Stimulated activated CD4-positive, alpha-beta T cell treated with anti-CD3 and anti-CD28 coated beads, Interleukin-1b, Interleukin-23, amount 100 ng/mL, for 4 hours (primary cell): ENCODE measurements around the gene PML.

Source experiments
- DNase-seq, 2 donors: peaks; one replicate each; pipeline ENCODE4 v3.0.0-alpha.2; 2020; ENCODE audit warnings: low read depth in 2 of 2

PML gene

DNA sequence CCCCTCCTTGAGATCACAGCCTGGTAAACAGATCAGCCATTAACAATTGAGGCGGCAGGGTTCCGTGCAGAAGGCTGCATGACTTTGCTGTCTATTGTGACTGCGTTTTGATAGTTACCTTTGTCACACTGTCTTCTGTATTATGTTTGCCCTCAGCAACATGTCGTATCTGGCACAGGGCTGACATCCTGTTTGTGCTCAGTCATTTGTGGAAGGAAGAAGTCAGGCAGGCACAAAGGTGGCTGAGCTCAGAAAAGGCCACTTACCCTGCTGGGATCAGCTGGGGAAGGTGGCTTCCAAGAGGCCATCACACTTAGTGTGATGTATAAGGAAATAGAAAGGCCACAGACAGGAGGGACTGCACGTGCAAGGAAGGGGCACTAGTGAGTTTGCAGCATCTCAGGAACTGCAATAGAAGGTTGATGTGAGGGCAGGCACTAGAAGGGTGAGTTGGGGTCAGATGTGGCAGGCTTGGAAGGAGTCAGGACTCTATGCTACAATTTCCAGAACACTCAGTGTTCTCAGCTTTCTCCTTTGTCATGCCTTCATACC, 13.4 kb downstream of the PML start:
- DNase-seq: no peak

DNA sequence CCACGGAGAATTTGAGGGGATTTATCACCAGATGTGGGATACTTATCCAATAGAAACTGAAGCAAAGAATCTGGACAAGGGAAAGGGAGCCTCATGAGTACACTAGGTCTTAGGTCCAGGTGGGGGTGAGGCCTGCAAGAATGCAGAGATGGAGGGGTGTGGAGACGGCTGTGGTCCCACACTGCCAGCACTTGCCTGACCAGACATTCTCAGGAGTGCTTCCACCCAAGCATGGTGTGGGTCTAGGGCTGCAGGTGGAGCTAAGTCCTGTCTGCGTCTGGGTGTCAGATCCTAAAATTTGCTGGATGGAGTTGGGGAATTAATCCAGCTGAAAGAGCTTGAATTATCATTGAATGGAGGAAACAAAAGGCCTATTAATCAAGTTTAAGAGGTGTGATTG, 14.4 kb downstream of the PML start:
- DNase-seq: no peak

DNA sequence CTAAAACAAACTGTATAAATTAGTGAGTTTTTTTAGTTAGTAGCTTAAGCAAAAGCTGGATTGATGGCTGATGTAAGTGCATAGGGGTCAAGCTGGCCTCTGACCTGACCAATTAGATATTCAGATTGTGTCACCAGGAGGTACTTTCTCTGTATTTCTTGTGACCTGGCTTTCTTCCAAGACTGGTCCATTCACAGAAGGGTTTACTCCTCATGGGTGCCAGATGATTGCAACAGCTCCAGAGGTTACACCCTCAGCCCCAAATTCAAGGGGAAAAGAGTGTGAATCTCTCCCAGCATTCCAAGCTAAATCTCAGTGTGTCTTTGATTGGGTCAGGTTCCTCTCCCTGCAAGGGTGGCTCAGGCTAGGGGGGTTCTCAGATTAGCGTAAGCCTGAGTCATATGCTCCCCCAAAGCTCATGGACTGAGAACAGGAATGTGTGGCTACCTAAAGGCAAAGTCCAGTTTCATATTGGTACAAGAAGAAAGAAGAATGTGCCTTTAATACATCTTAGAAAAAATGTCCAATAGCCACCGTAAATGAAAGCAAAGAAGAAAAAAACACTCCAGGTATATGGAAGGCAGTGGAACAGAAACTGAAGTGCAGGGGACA, 16.5 kb downstream of the PML start:
- DNase-seq: no peak

DNA sequence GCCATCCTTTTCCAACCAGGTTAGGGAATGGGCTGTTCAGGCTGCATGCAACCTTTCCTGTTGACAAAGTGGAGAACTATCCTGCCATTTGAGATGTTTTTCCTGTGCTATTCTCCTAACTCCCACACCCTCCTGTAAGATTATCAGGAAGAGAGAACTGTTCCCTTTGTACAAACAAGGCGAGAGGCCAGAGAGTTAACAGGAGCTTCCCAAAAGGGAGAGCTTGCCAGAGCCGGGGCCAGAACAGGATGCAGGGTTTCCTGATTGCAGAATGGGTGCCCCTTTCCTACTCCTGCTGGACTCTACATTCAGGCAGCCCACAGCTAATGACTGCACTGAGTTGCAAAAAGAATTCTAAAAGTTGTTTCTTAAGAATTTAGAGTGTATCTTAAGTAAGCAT, 17.1 kb downstream of the PML start:
- no peak for DNase-seq

DNA sequence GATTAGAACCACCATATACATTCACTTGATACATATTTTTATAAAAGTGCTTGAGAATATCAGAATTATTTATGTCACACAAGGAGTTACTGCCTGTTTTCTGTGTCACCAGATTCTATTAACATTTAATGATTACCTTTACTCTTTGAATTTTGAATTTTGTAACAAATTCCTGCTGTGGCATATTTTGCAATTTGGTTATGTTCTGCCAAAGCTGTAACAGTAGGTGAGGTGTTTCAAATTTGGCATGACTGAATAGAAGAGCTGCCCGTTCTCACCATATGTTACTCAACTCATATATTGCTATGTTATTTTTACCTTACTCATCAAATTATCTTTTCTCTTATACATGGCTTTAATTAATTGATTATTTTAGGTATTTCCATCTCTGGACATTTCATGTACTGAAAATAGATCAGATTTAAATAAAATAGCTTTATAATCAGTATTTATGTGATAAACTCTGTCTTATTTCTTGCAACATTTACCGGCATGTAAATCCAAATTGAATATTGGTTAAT, 18.9 kb downstream of the PML start:
- no peak for DNase-seq

DNA sequence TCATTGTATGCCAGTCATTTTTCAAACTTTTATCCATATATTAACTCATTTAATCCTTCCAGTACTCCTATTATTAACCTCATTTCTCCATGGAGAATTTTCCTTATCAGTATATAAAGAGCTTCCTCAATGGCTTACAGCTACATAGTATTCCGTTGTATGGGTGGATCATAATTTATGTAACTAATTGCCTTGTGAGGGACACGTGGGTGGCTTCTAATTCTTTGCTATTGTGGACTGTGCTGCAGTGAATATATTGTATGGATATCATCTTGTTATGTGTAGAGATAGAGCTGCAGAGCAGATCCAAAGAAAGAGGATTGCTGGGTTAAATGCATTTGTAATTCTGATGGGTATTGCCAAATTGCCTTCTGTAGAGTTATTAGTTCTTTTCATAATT, 25.2 kb downstream of the PML start:
- no peak for DNase-seq

DNA sequence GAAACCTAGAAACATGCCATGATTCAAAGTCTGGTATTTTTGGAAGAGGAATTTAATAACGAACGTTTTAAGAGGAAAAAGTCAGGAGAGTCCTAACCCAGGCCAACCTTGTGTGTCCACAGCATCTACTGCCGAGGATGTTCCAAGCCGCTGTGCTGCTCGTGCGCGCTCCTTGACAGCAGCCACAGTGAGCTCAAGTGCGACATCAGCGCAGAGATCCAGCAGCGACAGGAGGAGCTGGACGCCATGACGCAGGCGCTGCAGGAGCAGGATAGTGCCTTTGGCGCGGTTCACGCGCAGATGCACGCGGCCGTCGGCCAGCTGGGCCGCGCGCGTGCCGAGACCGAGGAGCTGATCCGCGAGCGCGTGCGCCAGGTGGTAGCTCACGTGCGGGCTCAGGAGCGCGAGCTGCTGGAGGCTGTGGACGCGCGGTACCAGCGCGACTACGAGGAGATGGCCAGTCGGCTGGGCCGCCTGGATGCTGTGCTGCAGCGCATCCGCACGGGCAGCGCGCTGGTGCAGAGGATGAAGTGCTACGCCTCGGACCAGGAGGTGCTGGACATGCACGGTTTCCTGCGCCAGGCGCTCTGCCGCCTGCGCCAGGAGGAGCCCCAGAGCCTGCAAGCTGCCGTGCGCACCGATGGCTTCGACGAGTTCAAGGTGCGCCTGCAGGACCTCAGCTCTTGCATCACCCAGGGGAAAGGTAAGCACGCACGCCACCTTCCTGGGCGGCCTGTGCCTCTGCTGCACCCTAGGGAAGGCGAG, 28.4 kb downstream of the PML start:
- DNase-seq: no peak

DNA sequence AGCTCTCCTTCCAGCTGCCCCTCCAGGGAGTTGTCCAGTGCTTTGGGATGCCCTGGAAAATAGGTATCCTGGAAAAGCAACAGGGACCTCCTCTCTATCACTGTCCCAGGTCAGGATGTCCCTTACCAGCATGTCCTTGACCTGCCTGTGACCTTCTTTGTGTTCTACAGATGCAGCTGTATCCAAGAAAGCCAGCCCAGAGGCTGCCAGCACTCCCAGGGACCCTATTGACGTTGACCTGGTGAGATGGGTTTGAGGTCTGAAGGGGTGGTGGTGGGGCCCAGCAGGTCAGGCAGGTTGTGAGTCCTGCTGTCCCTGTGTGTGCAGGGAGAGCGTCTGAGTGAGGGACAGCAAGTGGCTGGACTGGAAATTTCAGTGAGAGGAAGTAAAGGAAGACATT, 30.2 kb downstream of the PML start:
- DNase-seq: no peak

DNA sequence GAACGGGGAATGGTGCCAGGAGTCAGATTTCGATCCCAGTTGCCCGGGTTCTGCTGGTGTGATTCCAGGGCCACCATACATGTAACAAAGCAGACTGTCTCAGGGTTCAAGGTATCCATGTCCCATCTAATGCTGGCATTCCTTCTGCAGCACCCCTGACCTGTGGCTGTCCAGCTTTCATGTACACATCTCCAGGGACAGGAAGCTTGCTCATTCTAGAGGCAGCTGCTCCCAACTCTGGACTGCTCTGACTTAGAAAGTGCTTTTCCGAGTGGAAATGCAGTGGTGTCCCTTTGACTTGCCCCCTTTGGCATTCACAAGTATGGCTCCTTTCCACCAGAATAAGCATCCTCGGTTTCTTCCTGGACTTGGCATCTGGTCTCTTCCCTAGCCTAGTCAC, 30.9 kb downstream of the PML start:
- DNase-seq: no peak

DNA sequence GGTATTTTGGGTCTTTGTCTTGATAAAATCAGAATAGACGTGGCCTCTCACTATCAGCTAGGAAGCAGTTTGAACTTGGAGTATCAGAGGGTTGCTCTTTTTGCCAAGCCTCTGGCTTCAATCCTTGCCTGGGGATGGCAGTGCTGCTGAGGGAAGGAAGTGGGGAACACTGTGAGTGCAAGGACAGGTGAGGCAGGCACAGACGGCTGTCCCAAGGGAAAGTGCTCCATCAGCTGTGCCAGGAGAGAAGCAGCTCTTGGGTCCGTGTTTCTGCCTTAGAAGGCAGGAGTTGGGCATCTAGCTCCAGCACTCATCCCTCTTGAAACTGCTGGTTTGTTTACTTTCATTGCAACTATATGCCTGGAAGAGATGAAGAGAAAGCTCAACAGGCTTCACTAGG, 33.2 kb downstream of the PML start:
- DNase-seq: no peak

DNA sequence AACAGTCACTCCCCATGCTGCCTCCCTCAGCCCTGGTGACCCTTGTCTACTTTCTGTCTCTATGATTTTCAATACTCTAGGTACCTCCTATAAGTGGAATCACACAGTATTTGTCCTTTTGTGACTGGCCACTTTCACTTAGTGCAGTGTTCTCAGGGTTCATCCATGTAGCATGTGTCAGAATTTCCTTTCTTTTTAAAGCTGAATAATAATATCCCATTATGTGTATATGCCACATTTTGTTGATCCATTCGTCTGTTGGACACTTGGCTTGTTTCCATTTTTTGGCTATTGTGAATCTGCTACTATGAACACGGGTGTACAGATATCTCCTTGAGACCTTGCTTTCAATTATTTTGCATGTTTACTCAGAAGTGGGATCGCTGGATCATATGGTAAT, 34.1 kb downstream of the PML start:
- DNase-seq: no peak

DNA sequence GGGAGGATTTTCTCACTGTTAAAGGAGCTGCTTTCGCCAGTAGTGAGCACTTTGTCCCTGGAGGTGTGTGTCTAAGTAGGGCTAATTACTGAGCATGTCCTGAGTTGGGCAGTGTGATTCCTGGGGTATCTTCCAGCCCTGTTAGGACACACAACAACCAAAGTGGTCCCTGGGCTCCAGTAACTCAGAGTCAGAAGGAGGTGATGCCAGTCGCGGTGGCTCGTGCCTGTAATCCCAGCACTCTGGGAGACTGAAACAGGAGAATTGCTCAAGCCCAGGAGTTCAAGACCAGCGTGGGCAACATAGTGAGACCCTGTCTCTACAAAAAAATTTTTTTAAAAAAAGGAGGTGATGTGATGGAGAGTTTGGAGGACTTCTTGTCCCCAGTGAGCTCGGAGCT, 37.5 kb downstream of the PML start:
- no peak for DNase-seq

DNA sequence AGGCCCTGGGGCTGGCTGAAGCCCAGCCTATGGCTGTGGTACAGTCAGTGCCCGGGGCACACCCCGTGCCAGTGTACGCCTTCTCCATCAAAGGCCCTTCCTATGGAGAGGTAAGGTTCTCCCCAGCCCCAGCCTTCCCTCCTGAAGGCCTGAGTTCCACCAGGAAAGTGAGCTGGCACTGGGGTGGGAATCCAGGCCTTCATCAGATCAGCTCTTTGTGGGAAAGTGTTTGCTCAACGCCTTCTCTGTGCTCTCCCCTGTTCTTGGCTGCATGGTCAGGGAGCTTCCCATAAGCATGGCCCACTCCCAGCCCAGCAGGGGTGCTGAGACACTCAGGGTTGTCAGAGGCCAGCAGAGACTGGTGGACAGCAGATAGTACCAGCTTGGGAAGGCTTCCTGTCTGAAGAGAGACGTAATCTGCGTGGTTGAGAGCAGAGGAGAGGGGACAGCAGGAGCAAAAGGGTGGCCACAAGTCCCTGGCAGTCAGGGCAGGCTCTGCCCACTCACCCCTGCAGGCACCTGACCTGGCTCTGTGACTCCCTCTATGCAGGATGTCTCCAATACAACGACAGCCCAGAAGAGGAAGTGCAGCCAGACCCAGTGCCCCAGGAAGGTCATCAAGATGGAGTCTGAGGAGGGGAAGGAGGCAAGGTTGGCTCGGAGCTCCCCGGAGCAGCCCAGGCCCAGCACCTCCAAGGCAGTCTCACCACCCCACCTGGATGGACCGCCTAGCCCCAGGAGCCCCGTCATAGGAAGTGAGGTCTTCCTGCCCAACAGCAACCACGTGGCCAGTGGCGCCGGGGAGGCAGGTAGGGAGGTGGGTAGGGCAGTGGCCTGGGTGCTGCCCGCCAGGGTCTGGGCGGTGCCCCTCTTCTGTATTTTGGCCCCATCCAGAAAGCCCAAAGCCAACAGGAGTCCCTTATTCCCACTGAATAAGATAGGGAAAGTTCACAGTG, 38.4 kb downstream of the PML start:
- DNase-seq: no peak

DNA sequence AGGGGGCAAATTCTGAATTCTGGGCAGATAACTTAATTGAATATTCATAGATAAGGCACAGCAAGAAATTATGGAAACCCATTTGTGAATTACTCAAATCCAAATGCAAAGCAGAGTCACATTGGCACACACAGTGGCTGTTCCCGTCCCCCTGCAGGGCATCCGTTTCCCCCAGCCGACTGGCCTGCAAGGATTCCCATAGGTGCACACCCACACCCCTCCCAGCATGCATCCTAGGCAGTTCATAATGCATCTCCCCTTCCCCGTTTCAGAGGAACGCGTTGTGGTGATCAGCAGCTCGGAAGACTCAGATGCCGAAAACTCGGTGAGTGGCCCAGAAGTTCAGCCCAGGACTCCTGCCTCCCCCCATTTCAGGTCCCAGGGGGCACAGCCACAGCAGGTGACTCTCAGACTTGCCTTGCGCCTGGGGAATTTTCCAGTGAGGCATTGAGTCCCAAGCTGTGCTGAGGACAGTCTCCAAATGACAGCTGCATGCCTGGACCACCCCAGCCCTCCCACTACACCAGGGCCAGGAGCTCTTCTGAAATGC, 39.8 kb downstream of the PML start:
- no peak for DNase-seq

DNA sequence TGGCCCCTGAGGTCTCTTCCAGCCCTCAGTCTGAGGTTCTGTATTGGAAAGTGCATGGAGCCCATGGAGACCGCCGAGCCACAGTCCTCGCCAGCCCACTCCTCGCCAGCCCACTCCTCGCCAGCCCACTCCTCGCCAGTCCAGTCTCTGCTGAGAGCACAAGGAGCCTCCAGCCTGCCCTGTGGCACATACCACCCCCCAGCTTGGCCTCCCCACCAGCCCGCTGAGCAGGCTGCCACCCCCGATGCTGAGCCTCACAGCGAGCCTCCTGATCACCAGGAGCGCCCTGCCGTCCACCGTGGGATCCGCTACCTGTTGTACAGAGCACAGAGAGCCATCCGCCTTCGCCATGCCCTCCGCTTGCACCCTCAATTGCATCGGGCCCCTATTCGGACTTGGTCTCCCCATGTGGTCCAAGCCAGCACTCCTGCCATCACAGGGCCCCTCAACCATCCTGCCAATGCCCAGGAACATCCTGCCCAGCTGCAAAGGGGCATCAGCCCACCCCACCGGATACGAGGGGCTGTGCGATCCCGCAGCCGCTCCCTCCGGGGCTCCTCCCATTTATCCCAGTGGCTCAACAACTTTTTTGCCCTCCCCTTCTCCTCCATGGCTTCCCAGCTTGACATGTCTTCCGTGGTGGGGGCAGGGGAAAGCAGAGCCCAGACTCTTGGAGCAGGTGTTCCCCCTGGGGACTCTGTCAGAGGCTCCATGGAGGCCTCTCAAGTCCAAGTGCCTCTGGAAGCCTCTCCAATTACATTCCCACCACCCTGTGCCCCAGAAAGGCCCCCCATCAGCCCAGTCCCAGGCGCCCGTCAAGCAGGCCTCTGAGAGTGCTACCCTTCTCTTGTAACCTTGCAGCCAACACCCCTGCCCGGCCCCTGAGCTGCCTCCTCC, 40.9 kb downstream of the PML start:
- DNase-seq: no peak

DNA sequence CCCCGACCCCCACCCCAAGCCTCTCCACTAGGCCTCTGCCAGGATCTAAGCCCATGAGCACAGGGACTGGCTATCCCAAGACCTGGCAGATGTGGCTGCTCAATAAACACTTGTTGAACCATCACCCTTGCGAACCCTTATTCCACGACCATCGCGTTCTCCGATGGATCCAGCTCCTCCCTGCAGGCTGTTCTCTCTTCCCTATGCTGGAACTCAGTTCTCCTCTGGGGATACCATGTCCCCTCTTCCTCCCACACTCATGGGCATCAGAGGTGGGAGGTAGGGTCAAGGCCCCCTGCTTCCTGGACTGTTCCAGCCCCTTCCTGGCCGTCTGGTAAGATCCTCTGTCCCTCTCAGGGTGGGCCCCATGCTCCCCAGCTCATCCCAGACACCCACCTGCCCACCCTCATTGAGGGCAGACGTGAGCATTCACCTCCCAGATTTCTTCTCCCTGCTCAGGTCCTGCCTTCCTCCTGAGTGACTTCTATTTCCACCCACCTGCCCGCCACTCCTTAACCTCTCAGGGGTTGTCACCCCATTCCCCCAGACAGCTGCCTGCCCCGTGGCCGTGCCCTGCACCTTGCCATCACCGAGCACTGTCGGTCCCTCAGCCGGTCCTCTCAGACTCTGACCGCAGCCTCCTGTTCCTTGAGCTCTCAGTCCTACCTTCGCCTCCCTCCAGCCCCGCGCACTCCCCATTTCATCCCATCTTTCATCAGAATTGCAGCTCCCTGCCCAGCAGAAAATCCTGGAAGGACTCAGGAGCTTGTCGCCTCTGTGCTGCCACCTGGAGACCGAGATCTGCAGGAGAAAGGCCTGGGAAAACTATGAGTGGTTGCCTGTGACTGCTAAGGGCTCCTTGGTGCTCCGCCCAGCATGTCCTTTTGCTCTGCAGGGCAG, 42.0 kb downstream of the PML start:
- no peak for DNase-seq

DNA sequence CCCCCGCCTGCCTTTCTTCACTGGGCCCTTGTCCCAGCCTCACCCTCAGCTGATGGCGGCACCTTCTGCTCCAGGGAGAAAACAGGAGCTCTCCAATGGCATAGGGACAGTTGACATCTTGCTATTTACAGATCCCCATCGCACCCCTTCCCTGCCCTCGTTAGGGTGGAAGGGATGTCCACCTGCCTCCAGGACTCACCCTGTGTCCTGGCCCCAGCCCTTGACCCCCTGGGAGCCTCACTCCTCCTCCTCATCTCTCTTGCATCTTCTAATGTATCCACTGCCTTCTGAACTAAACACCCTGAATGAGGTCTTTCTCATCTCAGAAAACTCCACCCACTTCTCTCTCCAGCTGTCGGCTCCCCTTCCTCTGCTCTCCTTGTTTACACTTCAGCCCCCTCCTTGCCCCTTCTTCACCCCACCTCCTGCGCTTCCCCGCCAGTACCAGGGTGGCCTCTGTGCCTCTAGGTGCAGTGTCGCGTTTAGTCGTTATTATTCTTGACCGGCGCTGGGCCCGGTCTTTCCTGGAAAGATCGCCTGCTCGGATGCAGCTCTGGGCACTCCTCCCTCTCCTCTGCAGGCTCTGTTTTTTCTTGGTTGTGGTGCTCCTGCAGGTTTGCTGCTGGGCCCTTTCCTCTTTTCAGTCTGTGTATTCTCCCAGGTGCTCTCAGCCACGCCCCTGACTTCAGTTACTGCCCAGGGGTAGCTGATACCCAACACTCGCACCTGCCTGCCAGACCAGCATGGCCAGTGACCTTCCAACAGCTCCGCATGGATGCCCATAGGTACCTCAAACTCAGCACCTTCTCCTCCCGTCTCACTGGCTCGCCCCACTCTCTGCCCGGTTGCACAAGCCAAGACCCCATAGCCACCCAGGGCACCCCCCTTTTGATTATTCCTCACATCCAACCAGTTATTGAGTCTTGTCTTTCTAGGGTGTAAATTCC, 42.9 kb downstream of the PML start:
- no peak for DNase-seq
